GM23338 (cell line): ENCODE results near the gene GPC5. TPM values are rescaled to one million over a fixed set of nuclear protein-coding genes. Genes with fewer than 3 reads are reported as not detected.

Experiments used
- ATAC-seq: fragments of 200-7000 bp; cut with Tn5 transposase; 3 replicates; pipeline ENCODE4 v1.9.1; 2020
- DNase-seq: peaks from one replicate; pipeline ENCODE4 v3.0.0-alpha.2; 2015; ENCODE audit warnings: low spot score
- H2AFZ ChIP-seq: fragments of 200-600 bp; sonication (generic); 2 replicates; pipeline ENCODE4 v1.8.0; 2016; ENCODE audit warnings: antibody characterized with exemption, mild to moderate bottlenecking, moderate library complexity
- H3F3A ChIP-seq: fragments of 200-600 bp; sonication (generic); replicated peaks from 2 replicates; pipeline ENCODE4 v1.8.0; 2017; ENCODE audit warnings: antibody characterized with exemption, mixed run types, low read depth
- H3K27ac ChIP-seq: fragments of 200-600 bp; sonication (generic); 2 replicates; pipeline ENCODE4 v1.6.1; 2016; ENCODE audit warnings: low read depth
- H3K27me3 ChIP-seq: fragments of 200-600 bp; sonication (generic); 2 replicates; pipeline ENCODE4 v1.8.0; 2016; ENCODE audit warnings: mild to moderate bottlenecking, mixed run types, moderate library complexity; ENCODE audit not compliant: insufficient read depth
- H3K36me3 ChIP-seq: fragments of 200-600 bp; sonication (generic); 2 replicates; pipeline ENCODE4 v1.8.0; 2016; ENCODE audit warnings: mild to moderate bottlenecking; ENCODE audit not compliant: insufficient read depth
- H3K4me1 ChIP-seq: fragments of 200-600 bp; sonication (generic); 2 replicates; pipeline ENCODE4 v1.8.0; 2016; ENCODE audit warnings: mild to moderate bottlenecking, moderate library complexity; ENCODE audit not compliant: insufficient read depth
- H3K4me2 ChIP-seq: fragments of 200-600 bp; sonication (generic); 2 replicates; pipeline ENCODE4 v1.7.1; 2017; ENCODE audit warnings: mixed run types
- H3K4me3 ChIP-seq: fragments of 200-600 bp; sonication (generic); 2 replicates; pipeline ENCODE4 v1.6.1; 2016; ENCODE audit warnings: mixed run types
- H3K79me2 ChIP-seq: fragments of 200-600 bp; sonication (generic); replicated peaks from 2 replicates; pipeline ENCODE4 v1.8.0; 2017; ENCODE audit warnings: mild to moderate bottlenecking; ENCODE audit not compliant: insufficient read depth
- H3K9me2 ChIP-seq: fragments of 200-600 bp; sonication (generic); 2 replicates; pipeline ENCODE4 v1.8.0; 2017; ENCODE audit not compliant: insufficient read depth
- H4K20me1 ChIP-seq: fragments of 200-600 bp; sonication (generic); replicated peaks from 2 replicates; pipeline ENCODE4 v1.8.0; 2017; ENCODE audit warnings: mild to moderate bottlenecking; ENCODE audit not compliant: insufficient read depth
- H3K27ac Mint-ChIP-seq: 2 replicates; pipeline ENCODE4 v1.8.0; 2020; ENCODE audit warnings: inconsistent platforms, mild to moderate bottlenecking, moderate library complexity, mixed read lengths
- H3K27me3 Mint-ChIP-seq: 3 replicates; pipeline ENCODE4 v1.8.0; 2022; ENCODE audit warnings: low read depth, mild to moderate bottlenecking, moderate library complexity, mixed read lengths, inconsistent platforms; ENCODE audit not compliant: insufficient read depth, poor library complexity
- H3K36me3 Mint-ChIP-seq: 3 replicates; pipeline ENCODE4 v1.8.0; 2021; ENCODE audit warnings: low read depth, mild to moderate bottlenecking, inconsistent platforms, moderate library complexity, mixed read lengths
- H3K4me1 Mint-ChIP-seq: 3 replicates; pipeline ENCODE4 v1.8.0; 2020; ENCODE audit warnings: mild to moderate bottlenecking, inconsistent platforms, mixed read lengths
- H3K4me3 Mint-ChIP-seq: 3 replicates; pipeline ENCODE4 v1.8.0; 2021; ENCODE audit warnings: moderate library complexity, mild to moderate bottlenecking, inconsistent platforms, mixed read lengths
- H3K9me3 Mint-ChIP-seq: 3 replicates; pipeline ENCODE4 v1.8.0; 2020; ENCODE audit warnings: moderate library complexity, mild to moderate bottlenecking, inconsistent platforms, mixed read lengths
- CREB1 ChIP-seq: fragments of 250-450 bp; sonication (Bioruptor Pico); IDR thresholded peaks from 2 replicates; pipeline ENCODE4 v1.5.0; 2020; ENCODE audit warnings: low read depth, mild to moderate bottlenecking, moderate library complexity
- EZH2 ChIP-seq: fragments of 200-600 bp; sonication (generic); IDR thresholded peaks from one replicate; pipeline ENCODE4 v1.8.0; 2017; ENCODE audit warnings: antibody characterized with exemption, mild to moderate bottlenecking, low read depth; ENCODE audit not compliant: unreplicated experiment
- EZH2phosphoT487 ChIP-seq: fragments of 200-600 bp; sonication (generic); IDR thresholded peaks from one replicate; pipeline ENCODE4 v1.8.1; 2018; ENCODE audit warnings: antibody characterized with exemption; ENCODE audit not compliant: unreplicated experiment
- JUNB ChIP-seq: IDR thresholded peaks from one replicate; pipeline ENCODE4 v1.6.1; 2016; ENCODE audit warnings: antibody characterized with exemption; ENCODE audit not compliant: unreplicated experiment
- POLR2AphosphoS5 ChIP-seq: IDR thresholded peaks from 2 replicates; pipeline ENCODE4 v1.6.1; 2016; ENCODE audit warnings: antibody characterized with exemption, low read depth
- STAT1 ChIP-seq: IDR thresholded peaks from one replicate; pipeline ENCODE4 v1.6.1; 2016; ENCODE audit warnings: antibody characterized with exemption; ENCODE audit not compliant: unreplicated experiment
- ZNF114 ChIP-seq: fragments of 250-450 bp; sonication (Bioruptor Pico); IDR thresholded peaks from 2 replicates; pipeline ENCODE4 v1.5.0; 2020; ENCODE audit warnings: mild to moderate bottlenecking, moderate library complexity
- ZNF331 ChIP-seq: fragments of 250-450 bp; sonication (Bioruptor Pico); IDR thresholded peaks from 2 replicates; pipeline ENCODE4 v1.5.0; 2020; ENCODE audit warnings: low read depth, mild to moderate bottlenecking, moderate library complexity
- polyA plus RNA-seq: library from polyadenylated mRNA; unstranded; fragments of >200 nt; fragmentation: Nextera tagmentation; extraction: Ambion mirVana; gene quantifications from 2 replicates; pipeline ENCODE4 v1.2.1, GENCODE V29; 2016
- total RNA-seq: library from RNA; depleted of rRNA; stranded (reverse); fragments of >200 nt; shearing (Covaris generic); gene quantifications from 2 replicates; pipeline ENCODE4 v1.2.3, GENCODE V29; 2014
- TF ChIP-seq, protein P1 (sequence below): fragments of 250-450 bp; sonication (Bioruptor Pico); IDR thresholded peaks from 2 replicates; pipeline ENCODE4 v1.5.0; 2020; ENCODE audit warnings: mild to moderate bottlenecking, moderate library complexity
- TF ChIP-seq, protein P2 (sequence below), 2 experiments: fragments of 200-600 bp in 1 of 2; sonication (generic) in 1 of 2; conservative IDR thresholded peaks; 2 replicates each; pipeline versions ENCODE4 v1.5.1 to v1.6.1; 2016 to 2017; ENCODE audit warnings: antibody characterized with exemption in 2 of 2, low read depth in 2 of 2, mild to moderate bottlenecking in 2 of 2, moderate library complexity in 1 of 2
- TF ChIP-seq, protein P3 (sequence below): IDR thresholded peaks from one replicate; pipeline ENCODE4 v1.6.1; 2018; ENCODE audit warnings: antibody characterized with exemption; ENCODE audit not compliant: unreplicated experiment
- TF ChIP-seq, protein P4 (sequence below): IDR thresholded peaks from 2 replicates; pipeline ENCODE4 v1.6.1; 2016; ENCODE audit warnings: antibody characterized with exemption

GPC5 gene
- total and polyA plus RNA-seq, 2 experiments from 2014 or later, result 0.95 to 1.1 TPM

DNA sequence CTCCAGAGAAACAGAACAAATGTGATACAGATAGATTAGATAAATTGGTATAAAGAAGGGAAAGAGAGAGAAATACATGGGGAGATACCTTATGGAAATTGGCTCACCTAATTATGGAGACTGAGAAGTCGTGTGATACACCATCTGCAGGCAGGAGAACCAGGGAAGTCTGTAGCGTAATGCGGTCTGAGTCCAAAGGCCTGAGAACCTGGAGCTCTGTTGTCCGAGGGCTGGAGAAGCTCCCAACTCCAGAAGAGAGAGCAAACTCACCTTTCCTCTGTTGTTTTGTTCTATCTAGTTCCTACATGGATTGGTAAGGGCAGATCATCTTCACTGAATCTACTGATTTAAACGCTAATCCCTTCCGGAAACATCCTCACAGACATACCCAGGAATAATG lies 1179.9 kb downstream of the GPC5 start:
- no peak for TF ChIP-seq ZNF331 (CRISPR knock-in tag)
- TF ChIP-seq EZH2phosphoT487, result no peak
- TF ChIP-seq, protein P1, sequence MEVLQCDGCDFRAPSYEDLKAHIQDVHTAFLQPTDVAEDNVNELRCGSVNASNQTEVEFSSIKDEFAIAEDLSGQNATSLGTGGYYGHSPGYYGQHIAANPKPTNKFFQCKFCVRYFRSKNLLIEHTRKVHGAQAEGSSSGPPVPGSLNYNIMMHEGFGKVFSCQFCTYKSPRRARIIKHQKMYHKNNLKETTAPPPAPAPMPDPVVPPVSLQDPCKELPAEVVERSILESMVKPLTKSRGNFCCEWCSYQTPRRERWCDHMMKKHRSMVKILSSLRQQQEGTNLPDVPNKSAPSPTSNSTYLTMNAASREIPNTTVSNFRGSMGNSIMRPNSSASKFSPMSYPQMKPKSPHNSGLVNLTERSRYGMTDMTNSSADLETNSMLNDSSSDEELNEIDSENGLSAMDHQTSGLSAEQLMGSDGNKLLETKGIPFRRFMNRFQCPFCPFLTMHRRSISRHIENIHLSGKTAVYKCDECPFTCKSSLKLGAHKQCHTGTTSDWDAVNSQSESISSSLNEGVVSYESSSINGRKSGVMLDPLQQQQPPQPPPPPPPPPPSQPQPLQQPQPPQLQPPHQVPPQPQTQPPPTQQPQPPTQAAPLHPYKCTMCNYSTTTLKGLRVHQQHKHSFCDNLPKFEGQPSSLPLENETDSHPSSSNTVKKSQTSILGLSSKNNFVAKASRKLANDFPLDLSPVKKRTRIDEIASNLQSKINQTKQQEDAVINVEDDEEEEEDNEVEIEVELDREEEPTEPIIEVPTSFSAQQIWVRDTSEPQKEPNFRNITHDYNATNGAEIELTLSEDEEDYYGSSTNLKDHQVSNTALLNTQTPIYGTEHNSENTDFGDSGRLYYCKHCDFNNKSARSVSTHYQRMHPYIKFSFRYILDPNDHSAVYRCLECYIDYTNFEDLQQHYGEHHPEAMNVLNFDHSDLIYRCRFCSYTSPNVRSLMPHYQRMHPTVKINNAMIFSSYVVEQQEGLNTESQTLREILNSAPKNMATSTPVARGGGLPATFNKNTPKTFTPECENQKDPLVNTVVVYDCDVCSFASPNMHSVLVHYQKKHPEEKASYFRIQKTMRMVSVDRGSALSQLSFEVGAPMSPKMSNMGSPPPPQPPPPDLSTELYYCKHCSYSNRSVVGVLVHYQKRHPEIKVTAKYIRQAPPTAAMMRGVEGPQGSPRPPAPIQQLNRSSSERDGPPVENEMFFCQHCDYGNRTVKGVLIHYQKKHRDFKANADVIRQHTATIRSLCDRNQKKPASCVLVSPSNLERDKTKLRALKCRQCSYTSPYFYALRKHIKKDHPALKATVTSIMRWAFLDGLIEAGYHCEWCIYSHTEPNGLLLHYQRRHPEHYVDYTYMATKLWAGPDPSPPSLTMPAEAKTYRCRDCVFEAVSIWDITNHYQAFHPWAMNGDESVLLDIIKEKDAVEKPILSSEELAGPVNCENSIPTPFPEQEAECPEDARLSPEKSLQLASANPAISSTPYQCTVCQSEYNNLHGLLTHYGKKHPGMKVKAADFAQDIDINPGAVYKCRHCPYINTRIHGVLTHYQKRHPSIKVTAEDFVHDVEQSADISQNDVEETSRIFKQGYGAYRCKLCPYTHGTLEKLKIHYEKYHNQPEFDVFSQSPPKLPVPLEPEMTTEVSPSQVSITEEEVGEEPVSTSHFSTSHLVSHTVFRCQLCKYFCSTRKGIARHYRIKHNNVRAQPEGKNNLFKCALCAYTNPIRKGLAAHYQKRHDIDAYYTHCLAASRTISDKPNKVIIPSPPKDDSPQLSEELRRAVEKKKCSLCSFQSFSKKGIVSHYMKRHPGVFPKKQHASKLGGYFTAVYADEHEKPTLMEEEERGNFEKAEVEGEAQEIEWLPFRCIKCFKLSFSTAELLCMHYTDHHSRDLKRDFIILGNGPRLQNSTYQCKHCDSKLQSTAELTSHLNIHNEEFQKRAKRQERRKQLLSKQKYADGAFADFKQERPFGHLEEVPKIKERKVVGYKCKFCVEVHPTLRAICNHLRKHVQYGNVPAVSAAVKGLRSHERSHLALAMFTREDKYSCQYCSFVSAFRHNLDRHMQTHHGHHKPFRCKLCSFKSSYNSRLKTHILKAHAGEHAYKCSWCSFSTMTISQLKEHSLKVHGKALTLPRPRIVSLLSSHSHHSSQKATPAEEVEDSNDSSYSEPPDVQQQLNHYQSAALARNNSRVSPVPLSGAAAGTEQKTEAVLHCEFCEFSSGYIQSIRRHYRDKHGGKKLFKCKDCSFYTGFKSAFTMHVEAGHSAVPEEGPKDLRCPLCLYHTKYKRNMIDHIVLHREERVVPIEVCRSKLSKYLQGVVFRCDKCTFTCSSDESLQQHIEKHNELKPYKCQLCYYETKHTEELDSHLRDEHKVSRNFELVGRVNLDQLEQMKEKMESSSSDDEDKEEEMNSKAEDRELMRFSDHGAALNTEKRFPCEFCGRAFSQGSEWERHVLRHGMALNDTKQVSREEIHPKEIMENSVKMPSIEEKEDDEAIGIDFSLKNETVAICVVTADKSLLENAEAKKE (CRISPR knock-in tag), result no peak
- TF ChIP-seq POLR2AphosphoS5, result no peak
- no peak for TF ChIP-seq EZH2
- TF ChIP-seq STAT1, result no peak
- TF ChIP-seq ZNF114 (CRISPR knock-in tag), result no peak
- TF ChIP-seq, protein P2, sequence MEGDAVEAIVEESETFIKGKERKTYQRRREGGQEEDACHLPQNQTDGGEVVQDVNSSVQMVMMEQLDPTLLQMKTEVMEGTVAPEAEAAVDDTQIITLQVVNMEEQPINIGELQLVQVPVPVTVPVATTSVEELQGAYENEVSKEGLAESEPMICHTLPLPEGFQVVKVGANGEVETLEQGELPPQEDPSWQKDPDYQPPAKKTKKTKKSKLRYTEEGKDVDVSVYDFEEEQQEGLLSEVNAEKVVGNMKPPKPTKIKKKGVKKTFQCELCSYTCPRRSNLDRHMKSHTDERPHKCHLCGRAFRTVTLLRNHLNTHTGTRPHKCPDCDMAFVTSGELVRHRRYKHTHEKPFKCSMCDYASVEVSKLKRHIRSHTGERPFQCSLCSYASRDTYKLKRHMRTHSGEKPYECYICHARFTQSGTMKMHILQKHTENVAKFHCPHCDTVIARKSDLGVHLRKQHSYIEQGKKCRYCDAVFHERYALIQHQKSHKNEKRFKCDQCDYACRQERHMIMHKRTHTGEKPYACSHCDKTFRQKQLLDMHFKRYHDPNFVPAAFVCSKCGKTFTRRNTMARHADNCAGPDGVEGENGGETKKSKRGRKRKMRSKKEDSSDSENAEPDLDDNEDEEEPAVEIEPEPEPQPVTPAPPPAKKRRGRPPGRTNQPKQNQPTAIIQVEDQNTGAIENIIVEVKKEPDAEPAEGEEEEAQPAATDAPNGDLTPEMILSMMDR (conservative IDR thresholded peaks at IDR 0.05; ENCODE audit: low read depth in 2 of 2), result no peak
- TF ChIP-seq CREB1 (CRISPR knock-in tag), result no peak
- TF ChIP-seq, protein P3, sequence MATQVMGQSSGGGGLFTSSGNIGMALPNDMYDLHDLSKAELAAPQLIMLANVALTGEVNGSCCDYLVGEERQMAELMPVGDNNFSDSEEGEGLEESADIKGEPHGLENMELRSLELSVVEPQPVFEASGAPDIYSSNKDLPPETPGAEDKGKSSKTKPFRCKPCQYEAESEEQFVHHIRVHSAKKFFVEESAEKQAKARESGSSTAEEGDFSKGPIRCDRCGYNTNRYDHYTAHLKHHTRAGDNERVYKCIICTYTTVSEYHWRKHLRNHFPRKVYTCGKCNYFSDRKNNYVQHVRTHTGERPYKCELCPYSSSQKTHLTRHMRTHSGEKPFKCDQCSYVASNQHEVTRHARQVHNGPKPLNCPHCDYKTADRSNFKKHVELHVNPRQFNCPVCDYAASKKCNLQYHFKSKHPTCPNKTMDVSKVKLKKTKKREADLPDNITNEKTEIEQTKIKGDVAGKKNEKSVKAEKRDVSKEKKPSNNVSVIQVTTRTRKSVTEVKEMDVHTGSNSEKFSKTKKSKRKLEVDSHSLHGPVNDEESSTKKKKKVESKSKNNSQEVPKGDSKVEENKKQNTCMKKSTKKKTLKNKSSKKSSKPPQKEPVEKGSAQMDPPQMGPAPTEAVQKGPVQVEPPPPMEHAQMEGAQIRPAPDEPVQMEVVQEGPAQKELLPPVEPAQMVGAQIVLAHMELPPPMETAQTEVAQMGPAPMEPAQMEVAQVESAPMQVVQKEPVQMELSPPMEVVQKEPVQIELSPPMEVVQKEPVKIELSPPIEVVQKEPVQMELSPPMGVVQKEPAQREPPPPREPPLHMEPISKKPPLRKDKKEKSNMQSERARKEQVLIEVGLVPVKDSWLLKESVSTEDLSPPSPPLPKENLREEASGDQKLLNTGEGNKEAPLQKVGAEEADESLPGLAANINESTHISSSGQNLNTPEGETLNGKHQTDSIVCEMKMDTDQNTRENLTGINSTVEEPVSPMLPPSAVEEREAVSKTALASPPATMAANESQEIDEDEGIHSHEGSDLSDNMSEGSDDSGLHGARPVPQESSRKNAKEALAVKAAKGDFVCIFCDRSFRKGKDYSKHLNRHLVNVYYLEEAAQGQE, result no peak
- no peak for TF ChIP-seq JUNB
- TF ChIP-seq, protein P4, sequence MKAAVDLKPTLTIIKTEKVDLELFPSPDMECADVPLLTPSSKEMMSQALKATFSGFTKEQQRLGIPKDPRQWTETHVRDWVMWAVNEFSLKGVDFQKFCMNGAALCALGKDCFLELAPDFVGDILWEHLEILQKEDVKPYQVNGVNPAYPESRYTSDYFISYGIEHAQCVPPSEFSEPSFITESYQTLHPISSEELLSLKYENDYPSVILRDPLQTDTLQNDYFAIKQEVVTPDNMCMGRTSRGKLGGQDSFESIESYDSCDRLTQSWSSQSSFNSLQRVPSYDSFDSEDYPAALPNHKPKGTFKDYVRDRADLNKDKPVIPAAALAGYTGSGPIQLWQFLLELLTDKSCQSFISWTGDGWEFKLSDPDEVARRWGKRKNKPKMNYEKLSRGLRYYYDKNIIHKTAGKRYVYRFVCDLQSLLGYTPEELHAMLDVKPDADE, result no peak
- Mint-ChIP-seq H3K27me3 (no peaks in the 10 kb centered on the region), H3K4me1 (no peaks in the 10 kb centered on the region), H3K4me3 (no peak overlapping the region), H3K27ac (no peak overlapping the region), H3K36me3 (no peaks in the 10 kb centered on the region), H3K9me3 (no peaks in the 10 kb centered on the region; the same call in 2 of the 3 replicates)
- no peaks in the 10 kb centered on the region for H3K9me2 ChIP-seq
- no peak overlapping the region for H3K27ac ChIP-seq
- no peak for ATAC-seq
- no peaks in the 10 kb centered on the region for H3K36me3 ChIP-seq
- no peak overlapping the region for H2AFZ ChIP-seq
- no peak overlapping the region for H3K4me2 ChIP-seq
- no peak overlapping the region for H3K4me3 ChIP-seq
- DNase-seq, result no peak
- H3K4me1 ChIP-seq, result no peaks in the 10 kb centered on the region
- H4K20me1 ChIP-seq, result no peaks in the 10 kb centered on the region; the same call in 1 of the 2 replicates
- H3F3A ChIP-seq, result no peaks in the 10 kb centered on the region
- H3K27me3 ChIP-seq, result no peaks in the 10 kb centered on the region
- H3K79me2 ChIP-seq, result no peaks in the 10 kb centered on the region
